Measurements from ENCODE around the gene PYCARD. TPM values are rescaled to one million over a fixed set of nuclear protein-coding genes. Genes with fewer than 3 reads are reported as not detected.

Gene PYCARD
- total and polyA plus RNA-seq, 10 of the 15 experiments (the other 5 are each of a cell fraction or from before 2014, with no cell fraction given): 5.1 to 106 (median 45.9) TPM

DNA sequence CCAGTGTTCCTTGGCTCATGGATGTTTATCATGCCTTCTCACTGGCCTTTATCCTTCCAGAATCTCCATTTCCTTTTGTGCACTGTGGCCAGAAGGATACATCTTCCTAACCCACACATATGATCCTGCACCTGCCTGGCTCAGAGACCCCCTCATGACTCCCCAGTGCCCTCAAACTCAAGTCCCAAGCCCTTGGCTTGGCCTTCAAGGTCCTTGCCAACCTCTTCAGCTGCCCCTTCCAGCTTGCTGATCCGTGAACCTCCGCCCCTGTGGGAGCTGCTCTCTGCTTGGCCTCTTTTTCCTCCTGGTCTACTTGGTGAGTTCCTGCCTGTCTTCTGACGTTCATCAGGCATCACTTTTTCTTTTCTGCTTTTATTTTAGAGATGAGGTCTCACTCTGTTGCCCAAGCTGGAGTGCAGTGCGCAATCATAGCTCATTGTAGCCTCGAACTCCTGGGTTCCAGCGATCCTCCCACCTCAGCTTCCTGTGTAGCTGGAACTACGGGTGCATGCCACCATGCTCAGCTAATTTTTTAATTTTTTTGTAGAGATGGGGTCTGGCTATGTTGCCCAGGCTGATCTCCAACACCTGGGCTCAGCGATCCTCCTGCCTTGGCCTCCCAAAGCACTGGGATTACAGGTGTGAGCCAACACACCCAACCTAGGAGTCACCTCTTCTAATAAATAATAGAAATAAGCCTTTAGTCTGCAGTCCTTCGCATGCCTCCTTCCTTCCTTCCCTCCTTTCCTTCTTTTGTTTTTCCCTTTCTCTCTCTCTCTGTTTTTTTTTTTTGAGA lies 2.5 kb upstream of the PYCARD start:
- H3K9me3 ChIP-seq (replicated peaks; ENCODE audit: control insufficient read depth, insufficient read depth, low read length): no peaks in the 10 kb centered on the region
- no TSS peak for BruUV-seq (replicated peaks)
- no peak overlapping the region for H3K4me3 ChIP-seq
- ChIA-PET POLR2A (interaction anchor here (0.7 kb wide), 1 partner anchor 88 kb away, joined by 6 read pairs; the partner anchor contains the start of gene KAT8), SMC1A (ENCODE audit: uncharacterized antibody, unreplicated experiment) (interaction anchor here (1.0 kb wide), 1 partner anchor 177 kb away, joined by 3 read pairs; no protein-coding TSS in a partner anchor), CTCF (interaction anchor here (0.6 to 1.0 kb wide), 2 partner anchors 14 to 663 kb away, joined by 3 to 5 read pairs; no protein-coding TSS in a partner anchor), RAD21 (ENCODE audit: unreplicated experiment) (no interaction called here)
- no peaks in the 10 kb centered on the region for H4K20me1 ChIP-seq (ENCODE audit: control insufficient read depth, insufficient read depth)
- H3K36me3 ChIP-seq (ENCODE audit: control insufficient read depth in 2 of 2, insufficient read depth in 2 of 2, low read length in 1 of 2): no peaks in the 10 kb centered on the region; a peak in 1 of 4 replicates
- no peak for ATAC-seq
- H3K27me3 ChIP-seq (replicated peaks in 1 of 2; ENCODE audit: control insufficient read depth in 2 of 2, insufficient read depth in 2 of 2, low read length in 1 of 2): no peaks in the 10 kb centered on the region
- H3K4me2 ChIP-seq (ENCODE audit: control insufficient read depth, insufficient read depth): no peak overlapping the region
- in situ Hi-C loops (cut with MboI): loop anchor here (5.0 to 10.0 kb wide), 2 partner anchors 237 to 670 kb away; partner anchors contain the start of genes ZNF267 and ZNF843
- no peak overlapping the region for H2AFZ ChIP-seq (ENCODE audit: control insufficient read depth, low read depth, low read length)
- H3K4me1 ChIP-seq (ENCODE audit: control insufficient read depth, insufficient read depth, low read length): peaks cover 24% of the 10 kb centered on the region
- H3K79me2 ChIP-seq (ENCODE audit: control insufficient read depth, insufficient read depth, low read length): peaks cover 3% of the 10 kb centered on the region; the same call in 1 of the 2 replicates
- no peak for DNase-seq (ENCODE audit: low read depth, low spot score)
- WGBS (ENCODE audit: insufficient coverage, insufficient replicate concordance, low lambda C conversion rate, missing lambda C conversion rate): 75% methylated on average over 9 of the region's 9 CpGs
- no peak overlapping the region for H3K9ac ChIP-seq (ENCODE audit: control insufficient read depth, insufficient read depth, low read length)
- no peak for FAIRE-seq
- no peak overlapping the region for H3K27ac ChIP-seq (ENCODE audit: control insufficient read depth, insufficient read depth)
- intact Hi-C loops (cut with micrococcal nuclease; ENCODE audit: unreplicated experiment): loop anchor here (5.0 kb wide), 3 partner anchors 82 to 237 kb away; partner anchors contain the start of gene ZNF843
- no peak for TF ChIP-seq MEF2B (IDR thresholded peaks at IDR 0.05; ENCODE audit: partially characterized antibody, poor library complexity, severe bottlenecking)
- TF ChIP-seq SUPT20H (IDR thresholded peaks at IDR 0.05; ENCODE audit: borderline replicate concordance, control insufficient read depth, low read depth, low read length): no peak
- no peak for TF ChIP-seq KLF5 (IDR thresholded peaks at IDR 0.05; ENCODE audit: partially characterized antibody)
- TF ChIP-seq TCF7 (IDR thresholded peaks at IDR 0.05; ENCODE audit: borderline replicate concordance): no peak
- TF ChIP-seq, protein P1, sequence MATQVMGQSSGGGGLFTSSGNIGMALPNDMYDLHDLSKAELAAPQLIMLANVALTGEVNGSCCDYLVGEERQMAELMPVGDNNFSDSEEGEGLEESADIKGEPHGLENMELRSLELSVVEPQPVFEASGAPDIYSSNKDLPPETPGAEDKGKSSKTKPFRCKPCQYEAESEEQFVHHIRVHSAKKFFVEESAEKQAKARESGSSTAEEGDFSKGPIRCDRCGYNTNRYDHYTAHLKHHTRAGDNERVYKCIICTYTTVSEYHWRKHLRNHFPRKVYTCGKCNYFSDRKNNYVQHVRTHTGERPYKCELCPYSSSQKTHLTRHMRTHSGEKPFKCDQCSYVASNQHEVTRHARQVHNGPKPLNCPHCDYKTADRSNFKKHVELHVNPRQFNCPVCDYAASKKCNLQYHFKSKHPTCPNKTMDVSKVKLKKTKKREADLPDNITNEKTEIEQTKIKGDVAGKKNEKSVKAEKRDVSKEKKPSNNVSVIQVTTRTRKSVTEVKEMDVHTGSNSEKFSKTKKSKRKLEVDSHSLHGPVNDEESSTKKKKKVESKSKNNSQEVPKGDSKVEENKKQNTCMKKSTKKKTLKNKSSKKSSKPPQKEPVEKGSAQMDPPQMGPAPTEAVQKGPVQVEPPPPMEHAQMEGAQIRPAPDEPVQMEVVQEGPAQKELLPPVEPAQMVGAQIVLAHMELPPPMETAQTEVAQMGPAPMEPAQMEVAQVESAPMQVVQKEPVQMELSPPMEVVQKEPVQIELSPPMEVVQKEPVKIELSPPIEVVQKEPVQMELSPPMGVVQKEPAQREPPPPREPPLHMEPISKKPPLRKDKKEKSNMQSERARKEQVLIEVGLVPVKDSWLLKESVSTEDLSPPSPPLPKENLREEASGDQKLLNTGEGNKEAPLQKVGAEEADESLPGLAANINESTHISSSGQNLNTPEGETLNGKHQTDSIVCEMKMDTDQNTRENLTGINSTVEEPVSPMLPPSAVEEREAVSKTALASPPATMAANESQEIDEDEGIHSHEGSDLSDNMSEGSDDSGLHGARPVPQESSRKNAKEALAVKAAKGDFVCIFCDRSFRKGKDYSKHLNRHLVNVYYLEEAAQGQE (IDR thresholded peaks at IDR 0.05; ENCODE audit: low read depth, low read length): no peak
- no peak for TF ChIP-seq HDAC6 (IDR thresholded peaks at IDR 0.05; ENCODE audit: unreplicated experiment)
- TF ChIP-seq, protein P2, sequence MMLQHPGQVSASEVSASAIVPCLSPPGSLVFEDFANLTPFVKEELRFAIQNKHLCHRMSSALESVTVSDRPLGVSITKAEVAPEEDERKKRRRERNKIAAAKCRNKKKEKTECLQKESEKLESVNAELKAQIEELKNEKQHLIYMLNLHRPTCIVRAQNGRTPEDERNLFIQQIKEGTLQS (IDR thresholded peaks at IDR 0.05; ENCODE audit: borderline replicate concordance, extremely low read depth, low read depth, low read length): no peak
- no peak for TF ChIP-seq ZNF622 (IDR thresholded peaks at IDR 0.05)
- no peak for TF ChIP-seq SUZ12 (IDR thresholded peaks at IDR 0.05; ENCODE audit: unreplicated experiment)
- no peak for TF ChIP-seq PML (IDR thresholded peaks at IDR 0.05; ENCODE audit: low read length)
- no peak for TF ChIP-seq SREBF1 (IDR thresholded peaks at IDR 0.05; ENCODE audit: low read length)
- TF ChIP-seq, protein P3, sequence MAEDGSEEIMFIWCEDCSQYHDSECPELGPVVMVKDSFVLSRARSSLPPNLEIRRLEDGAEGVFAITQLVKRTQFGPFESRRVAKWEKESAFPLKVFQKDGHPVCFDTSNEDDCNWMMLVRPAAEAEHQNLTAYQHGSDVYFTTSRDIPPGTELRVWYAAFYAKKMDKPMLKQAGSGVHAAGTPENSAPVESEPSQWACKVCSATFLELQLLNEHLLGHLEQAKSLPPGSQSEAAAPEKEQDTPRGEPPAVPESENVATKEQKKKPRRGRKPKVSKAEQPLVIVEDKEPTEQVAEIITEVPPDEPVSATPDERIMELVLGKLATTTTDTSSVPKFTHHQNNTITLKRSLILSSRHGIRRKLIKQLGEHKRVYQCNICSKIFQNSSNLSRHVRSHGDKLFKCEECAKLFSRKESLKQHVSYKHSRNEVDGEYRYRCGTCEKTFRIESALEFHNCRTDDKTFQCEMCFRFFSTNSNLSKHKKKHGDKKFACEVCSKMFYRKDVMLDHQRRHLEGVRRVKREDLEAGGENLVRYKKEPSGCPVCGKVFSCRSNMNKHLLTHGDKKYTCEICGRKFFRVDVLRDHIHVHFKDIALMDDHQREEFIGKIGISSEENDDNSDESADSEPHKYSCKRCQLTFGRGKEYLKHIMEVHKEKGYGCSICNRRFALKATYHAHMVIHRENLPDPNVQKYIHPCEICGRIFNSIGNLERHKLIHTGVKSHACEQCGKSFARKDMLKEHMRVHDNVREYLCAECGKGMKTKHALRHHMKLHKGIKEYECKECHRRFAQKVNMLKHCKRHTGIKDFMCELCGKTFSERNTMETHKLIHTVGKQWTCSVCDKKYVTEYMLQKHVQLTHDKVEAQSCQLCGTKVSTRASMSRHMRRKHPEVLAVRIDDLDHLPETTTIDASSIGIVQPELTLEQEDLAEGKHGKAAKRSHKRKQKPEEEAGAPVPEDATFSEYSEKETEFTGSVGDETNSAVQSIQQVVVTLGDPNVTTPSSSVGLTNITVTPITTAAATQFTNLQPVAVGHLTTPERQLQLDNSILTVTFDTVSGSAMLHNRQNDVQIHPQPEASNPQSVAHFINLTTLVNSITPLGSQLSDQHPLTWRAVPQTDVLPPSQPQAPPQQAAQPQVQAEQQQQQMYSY (CRISPR knock-in tag; IDR thresholded peaks at IDR 0.05): no peak
- TF ChIP-seq, protein P4, sequence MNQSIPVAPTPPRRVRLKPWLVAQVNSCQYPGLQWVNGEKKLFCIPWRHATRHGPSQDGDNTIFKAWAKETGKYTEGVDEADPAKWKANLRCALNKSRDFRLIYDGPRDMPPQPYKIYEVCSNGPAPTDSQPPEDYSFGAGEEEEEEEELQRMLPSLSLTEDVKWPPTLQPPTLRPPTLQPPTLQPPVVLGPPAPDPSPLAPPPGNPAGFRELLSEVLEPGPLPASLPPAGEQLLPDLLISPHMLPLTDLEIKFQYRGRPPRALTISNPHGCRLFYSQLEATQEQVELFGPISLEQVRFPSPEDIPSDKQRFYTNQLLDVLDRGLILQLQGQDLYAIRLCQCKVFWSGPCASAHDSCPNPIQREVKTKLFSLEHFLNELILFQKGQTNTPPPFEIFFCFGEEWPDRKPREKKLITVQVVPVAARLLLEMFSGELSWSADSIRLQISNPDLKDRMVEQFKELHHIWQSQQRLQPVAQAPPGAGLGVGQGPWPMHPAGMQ (IDR thresholded peaks at IDR 0.05; ENCODE audit: borderline replicate concordance): no peak
